ENCODE results near the gene ATP6V0C.

Gene ATP6V0C

GRCh38 chr16:2530629-2531318, 17.0 kb downstream of the ATP6V0C start:
- Histone ChIP-seq H3K14ac (ENCODE audit: low read length) (no peak overlapping the region), H3K27me3 (ENCODE audit: control insufficient read depth in 3 of 3, insufficient read depth in 3 of 3, low read depth in 1 of 3, low read length in 3 of 3) (peaks cover 0 to 2% (median 0%) of the 10 kb centered on the region in 3 experiments), H3K23ac (ENCODE audit: low read depth, low read length, poor library complexity) (peak overlapping the region; percentile 99), H2BK120ac (ENCODE audit: low read depth, low read length) (no peak overlapping the region), H3K36me3 (replicated peaks in 1 of 2; ENCODE audit: control insufficient read depth in 2 of 2, insufficient read depth in 2 of 2, low read length in 2 of 2) (peaks cover 12 to 31% of the 10 kb centered on the region in 2 donors), H4K91ac (ENCODE audit: low read depth, low read length, poor library complexity) (no peak overlapping the region), H3K4me3 (ENCODE audit: low read length in 2 of 2) (peak overlapping the region in 1 of 2 donors; percentile 53), H3K27ac (replicated peaks; ENCODE audit: low read length) (no peak overlapping the region), H3K9me3 (replicated peaks in 1 of 2; ENCODE audit: control insufficient read depth in 2 of 2, insufficient read depth in 1 of 2, low read depth in 1 of 2, low read length in 2 of 2) (no peaks in the 10 kb centered on the region), H3K4me2 (ENCODE audit: insufficient read depth, low read length, poor library complexity, severe bottlenecking) (peak overlapping the region; percentile 14), H3K18ac (ENCODE audit: low read length) (peak overlapping the region; percentile 38), H2BK12ac (ENCODE audit: low read length) (peak overlapping the region; percentile 84), H2AK5ac (ENCODE audit: low read depth, low read length) (peak overlapping the region; percentile 92), H2BK15ac (ENCODE audit: low read length) (peak overlapping the region; percentile 67), H3K4me1 (ENCODE audit: control insufficient read depth in 2 of 2, insufficient read depth in 1 of 2, low read depth in 1 of 2, low read length in 2 of 2) (peaks cover 6 to 15% of the 10 kb centered on the region in 2 donors), H2BK5ac (ENCODE audit: low read length) (peak overlapping the region; percentile 95), H2AFZ (ENCODE audit: low read length) (no peak overlapping the region), H4K8ac (ENCODE audit: low read depth, low read length) (peak overlapping the region; percentile 23), H3K79me1 (ENCODE audit: low read depth, low read length) (peaks cover 7% of the 10 kb centered on the region), H3K4ac (ENCODE audit: low read length) (peak overlapping the region; percentile 66), H3K9ac (ENCODE audit: low read depth, low read length, poor library complexity) (peak overlapping the region; percentile 30)
- no peak for DNase-seq (ENCODE audit: low spot score)
- whole genome bisulfite sequencing, 2 donors (ENCODE audit: extremely low coverage in 2 of 2, insufficient read length in 2 of 2, insufficient replicate concordance in 1 of 2): no CpG with 5 or more reads among the region's 14 CpGs

DNA sequence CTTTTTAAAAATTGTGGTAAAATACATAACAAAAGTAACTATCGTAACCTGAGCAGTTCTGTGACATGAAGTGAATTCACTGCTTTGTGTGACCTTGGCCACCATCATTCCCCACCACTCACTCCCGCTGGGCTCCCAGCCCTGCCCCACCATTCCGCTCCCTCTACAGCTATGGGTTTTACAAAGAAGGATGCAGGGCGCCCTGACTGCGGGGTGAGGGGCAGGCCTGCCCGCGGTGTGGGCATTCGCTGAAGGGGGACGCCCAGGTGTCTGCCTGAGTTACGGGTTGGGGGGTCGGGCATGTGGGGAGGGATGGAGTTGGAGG, 17.6 kb downstream of the ATP6V0C start, which contains the start of gene CEMP1:
TSS of gene CEMP1 (minus strand) at position 38 of the 325 bp plus-strand sequence. CDS start 335 bp downstream, outside the sequence.
- Histone ChIP-seq H2BK5ac (ENCODE audit: low read length) (peak within 1 kb of the TSS; percentile 95), H3K27ac (replicated peaks; ENCODE audit: low read length) (peak within 1 kb of the TSS; percentile 49), H3K4me1 (ENCODE audit: control insufficient read depth in 2 of 2, insufficient read depth in 1 of 2, low read depth in 1 of 2, low read length in 2 of 2) (peaks cover 6 to 18% of the 10 kb centered on the region in 2 donors), H3K14ac (ENCODE audit: low read length) (peak within 1 kb of the TSS; percentile 97), H2AK5ac (ENCODE audit: low read depth, low read length) (peak within 1 kb of the TSS; percentile 92), H2BK15ac (ENCODE audit: low read length) (peak within 1 kb of the TSS; percentile 85), H3K4me3 (ENCODE audit: low read length in 2 of 2) (peak within 1 kb of the TSS; percentile 53 to 85), H3K9me3 (replicated peaks in 1 of 2; ENCODE audit: control insufficient read depth in 2 of 2, insufficient read depth in 1 of 2, low read depth in 1 of 2, low read length in 2 of 2) (no peaks in the 10 kb centered on the region), H2AFZ (ENCODE audit: low read length) (peak within 1 kb of the TSS; percentile 84), H3K4ac (ENCODE audit: low read length) (peak within 1 kb of the TSS; percentile 84), H3K27me3 (ENCODE audit: control insufficient read depth in 3 of 3, insufficient read depth in 3 of 3, low read depth in 1 of 3, low read length in 3 of 3) (peaks cover 0 to 2% (median 0%) of the 10 kb centered on the region in 3 experiments), H3K4me2 (ENCODE audit: insufficient read depth, low read length, poor library complexity, severe bottlenecking) (peak within 1 kb of the TSS; percentile 96), H2BK12ac (ENCODE audit: low read length) (peak within 1 kb of the TSS; percentile 84), H3K36me3 (replicated peaks in 1 of 2; ENCODE audit: control insufficient read depth in 2 of 2, insufficient read depth in 2 of 2, low read length in 2 of 2) (peaks cover 12 to 25% of the 10 kb centered on the region in 2 donors), H3K9ac (ENCODE audit: low read depth, low read length, poor library complexity) (peak within 1 kb of the TSS; percentile 92), H3K23ac (ENCODE audit: low read depth, low read length, poor library complexity) (peak within 1 kb of the TSS; percentile 99), H4K8ac (ENCODE audit: low read depth, low read length) (peak within 1 kb of the TSS; percentile 23), H3K18ac (ENCODE audit: low read length) (peak within 1 kb of the TSS; percentile 95), H4K91ac (ENCODE audit: low read depth, low read length, poor library complexity) (no peak within 1 kb of the TSS), H2BK120ac (ENCODE audit: low read depth, low read length) (no peak within 1 kb of the TSS), H3K79me1 (ENCODE audit: low read depth, low read length) (peaks cover 7% of the 10 kb centered on the region)
- no peak for DNase-seq (ENCODE audit: low spot score)
- WGBS, 2 donors (ENCODE audit: extremely low coverage in 2 of 2, insufficient read length in 2 of 2, insufficient replicate concordance in 1 of 2): no CpG with 5 or more reads among the region's 11 CpGs

- Histone ChIP-seq H2BK120ac (ENCODE audit: low read depth, low read length) (no peak overlapping the region), H2AK5ac (ENCODE audit: low read depth, low read length) (peak overlapping the region; percentile 92), H2BK12ac (ENCODE audit: low read length) (peak overlapping the region; percentile 84), H3K9me3 (replicated peaks in 1 of 2; ENCODE audit: control insufficient read depth in 2 of 2, insufficient read depth in 1 of 2, low read depth in 1 of 2, low read length in 2 of 2) (no peaks in the 10 kb centered on the region), H3K4me1 (ENCODE audit: control insufficient read depth in 2 of 2, insufficient read depth in 1 of 2, low read depth in 1 of 2, low read length in 2 of 2) (peaks cover 6 to 20% of the 10 kb centered on the region in 2 donors), H2BK5ac (ENCODE audit: low read length) (peak overlapping the region; percentile 95), H4K91ac (ENCODE audit: low read depth, low read length, poor library complexity) (no peak overlapping the region), H2BK15ac (ENCODE audit: low read length) (peak overlapping the region; percentile 85), H3K9ac (ENCODE audit: low read depth, low read length, poor library complexity) (peak overlapping the region; percentile 92), H3K79me1 (ENCODE audit: low read depth, low read length) (peaks cover 7% of the 10 kb centered on the region), H3K4me2 (ENCODE audit: insufficient read depth, low read length, poor library complexity, severe bottlenecking) (peak overlapping the region; percentile 96), H3K23ac (ENCODE audit: low read depth, low read length, poor library complexity) (peak overlapping the region; percentile 99), H3K4ac (ENCODE audit: low read length) (peak overlapping the region; percentile 84), H2AFZ (ENCODE audit: low read length) (peak overlapping the region; percentile 84), H3K14ac (ENCODE audit: low read length) (peak overlapping the region; percentile 97), H4K8ac (ENCODE audit: low read depth, low read length) (no peak overlapping the region), H3K36me3 (replicated peaks in 1 of 2; ENCODE audit: control insufficient read depth in 2 of 2, insufficient read depth in 2 of 2, low read length in 2 of 2) (peaks cover 12 to 23% of the 10 kb centered on the region in 2 donors), H3K27ac (replicated peaks; ENCODE audit: low read length) (peak overlapping the region; percentile 49), H3K4me3 (ENCODE audit: low read length in 2 of 2) (peak overlapping the region; percentile 53 to 85), H3K27me3 (ENCODE audit: control insufficient read depth in 3 of 3, insufficient read depth in 3 of 3, low read depth in 1 of 3, low read length in 3 of 3) (peaks cover 0 to 2% (median 0%) of the 10 kb centered on the region in 3 experiments), H3K18ac (ENCODE audit: low read length) (peak overlapping the region; percentile 95)
- no CpG with 5 or more reads among the region's 84 CpGs for WGBS, 2 donors (ENCODE audit: extremely low coverage in 2 of 2, insufficient read length in 2 of 2, insufficient replicate concordance in 1 of 2)
- DNase-seq (ENCODE audit: low spot score): peak; percentile 95
Measured at GRCh38 chr16:2531696-2532493, 18.1 kb downstream of the ATP6V0C start.
